MM.1S (cell line): ENCODE data around the gene RPL27.

Experiments used
- DNase-seq: peaks from one replicate; pipeline ENCODE4 v3.0.0-alpha.2; 2015
- H2AFZ ChIP-seq: fragments of 300-600 bp; sonication (generic); 2 replicates; pipeline ENCODE4 v1.6.0; 2016; ENCODE audit warnings: antibody characterized with exemption, low read length
- H3F3A ChIP-seq: fragments of 300-600 bp; sonication (generic); 2 replicates; pipeline ENCODE4 v1.6.1; 2016; ENCODE audit warnings: mild to moderate bottlenecking, antibody characterized with exemption, low read length, moderate library complexity, mixed read lengths; ENCODE audit not compliant: insufficient read depth
- H3K27ac ChIP-seq: fragments of 300-600 bp; sonication (generic); 2 replicates; pipeline ENCODE4 v1.5.1; 2016; ENCODE audit warnings: mild to moderate bottlenecking, low read length
- H3K27me3 ChIP-seq: fragments of 300-600 bp; sonication (generic); replicated peaks from 2 replicates; pipeline ENCODE4 v1.6.0; 2016; ENCODE audit warnings: low read length; ENCODE audit not compliant: insufficient read depth
- H3K36me3 ChIP-seq: fragments of 300-600 bp; sonication (generic); replicated peaks from 2 replicates; pipeline ENCODE4 v1.6.1; 2016; ENCODE audit warnings: mild to moderate bottlenecking, low read length, mixed read lengths; ENCODE audit not compliant: insufficient read depth
- H3K4me1 ChIP-seq: fragments of 300-600 bp; sonication (generic); 2 replicates; pipeline ENCODE4 v1.6.1; 2016; ENCODE audit warnings: low read length, mixed read lengths
- H3K4me2 ChIP-seq: fragments of 300-600 bp; sonication (generic); 2 replicates; pipeline ENCODE4 v1.6.0; 2016; ENCODE audit warnings: low read depth, low read length
- H3K4me3 ChIP-seq: fragments of 300-600 bp; sonication (generic); 2 replicates; pipeline ENCODE4 v1.5.1; 2016; ENCODE audit warnings: low read length, mixed read lengths
- H3K79me2 ChIP-seq: fragments of 300-600 bp; sonication (generic); 2 replicates; pipeline ENCODE4 v1.6.1; 2016; ENCODE audit warnings: mixed run types, low read length, mixed read lengths
- H3K9ac ChIP-seq: fragments of 300-600 bp; sonication (generic); 2 replicates; pipeline ENCODE4 v1.6.1; 2016; ENCODE audit warnings: low read length, mixed read lengths
- H3K9me2 ChIP-seq: fragments of 300-600 bp; sonication (generic); replicated peaks from 2 replicates; pipeline ENCODE4 v1.6.1; 2016; ENCODE audit warnings: mild to moderate bottlenecking, low read length, mixed read lengths; ENCODE audit not compliant: insufficient read depth
- H3K9me3 ChIP-seq: fragments of 300-600 bp; sonication (generic); replicated peaks from 2 replicates; pipeline ENCODE4 v1.6.1; 2016; ENCODE audit warnings: mild to moderate bottlenecking, low read length, mixed read lengths; ENCODE audit not compliant: insufficient read depth
- H4K20me1 ChIP-seq: fragments of 300-600 bp; sonication (generic); 2 replicates; pipeline ENCODE4 v1.6.1; 2016; ENCODE audit warnings: mild to moderate bottlenecking, low read length, moderate library complexity, mixed read lengths; ENCODE audit not compliant: insufficient read depth
- CTCF ChIP-seq: fragments of 300-600 bp; sonication (generic); IDR thresholded peaks from 2 replicates; pipeline ENCODE4 v1.5.1; 2016; ENCODE audit warnings: antibody characterized with exemption, low read length, mixed read lengths
- EZH2 ChIP-seq: fragments of 300-600 bp; sonication (generic); optimal IDR thresholded peaks from 2 replicates; pipeline ENCODE3; 2017; ENCODE audit warnings: low read depth, mild to moderate bottlenecking, antibody characterized with exemption, low read length, mixed read lengths
- EZH2phosphoT487 ChIP-seq: fragments of 300-600 bp; sonication (generic); IDR thresholded peaks from 2 replicates; pipeline ENCODE4 v1.6.1; 2018; ENCODE audit warnings: antibody characterized with exemption, low read length

The RPL27 gene

GRCh38 chr17:43034894-43035293 lies 36.7 kb downstream of the RPL27 start:
- Histone ChIP-seq H3K4me1 (no peaks in the 10 kb centered on the region), H3K27ac (no peak overlapping the region), H3K9ac (no peak overlapping the region), H3K4me2 (no peak overlapping the region), H3K36me3 (no peaks in the 10 kb centered on the region), H3K79me2 (no peaks in the 10 kb centered on the region), H4K20me1 (no peaks in the 10 kb centered on the region), H2AFZ (no peak overlapping the region), H3K9me3 (no peaks in the 10 kb centered on the region), H3K9me2 (no peaks in the 10 kb centered on the region), H3K27me3 (no peaks in the 10 kb centered on the region), H3K4me3 (no peak overlapping the region), H3F3A (no peaks in the 10 kb centered on the region)
- TF ChIP-seq EZH2 (no peak), EZH2phosphoT487 (no peak), CTCF (no peak)
- no peak for DNase-seq

- TF ChIP-seq EZH2 (no peak), CTCF (no peak), EZH2phosphoT487 (no peak)
- H3K4me1 ChIP-seq, result peaks cover 12% of the 10 kb centered on the region
Measured at GRCh38 chr17:43039646-43040045, 41.4 kb downstream of the RPL27 start.

GRCh38 chr17:43040655-43041054 lies 42.4 kb downstream of the RPL27 start:
- TF ChIP-seq EZH2, result no peak
- no peak for TF ChIP-seq EZH2phosphoT487
- no peak for TF ChIP-seq CTCF
- Histone ChIP-seq H3K4me3 (no peak overlapping the region), H3K9me2 (no peaks in the 10 kb centered on the region), H3K9ac (no peak overlapping the region), H3K79me2 (no peaks in the 10 kb centered on the region), H3K4me1 (peaks cover 12% of the 10 kb centered on the region), H2AFZ (no peak overlapping the region), H3K36me3 (no peaks in the 10 kb centered on the region), H3K27me3 (no peaks in the 10 kb centered on the region), H3K4me2 (no peak overlapping the region), H4K20me1 (no peaks in the 10 kb centered on the region), H3K27ac (no peak overlapping the region), H3F3A (peaks cover 4% of the 10 kb centered on the region; the same call in 1 of the 2 replicates), H3K9me3 (no peaks in the 10 kb centered on the region)
- DNase-seq, result no peak

More at GRCh38 chr17:43039646-43040045, 41.4 kb downstream of the RPL27 start:
- Histone ChIP-seq H3K27me3 (no peaks in the 10 kb centered on the region), H4K20me1 (no peaks in the 10 kb centered on the region), H3K27ac (no peak overlapping the region), H3K4me3 (no peak overlapping the region), H3K9me3 (no peaks in the 10 kb centered on the region), H3K79me2 (no peaks in the 10 kb centered on the region), H3K9ac (no peak overlapping the region), H3F3A (peaks cover 4% of the 10 kb centered on the region; the same call in 1 of the 2 replicates), H3K36me3 (no peaks in the 10 kb centered on the region), H2AFZ (no peak overlapping the region), H3K9me2 (no peaks in the 10 kb centered on the region), H3K4me2 (no peak overlapping the region)
- DNase-seq, result no peak
